GM12865 (cell line): ENCODE results near the gene JPT2.

Experiments
- DNase-seq: peaks from one replicate; pipeline ENCODE4 v3.0.0; 2010; ENCODE audit warnings: low read depth
- H3K4me3 ChIP-seq: 2 replicates; pipeline ENCODE4 v1.5.1; 2011; ENCODE audit warnings: mild to moderate bottlenecking, low read depth, low read length, control low read depth
- CTCF ChIP-seq: IDR thresholded peaks from 2 replicates; pipeline ENCODE4 v1.5.1; 2011; ENCODE audit warnings: low read length, control low read depth, low read depth, inconsistent platforms; ENCODE audit not compliant: insufficient read depth; ENCODE audit errors: missing control alignments

JPT2 gene

GRCh38 chr16:1667271-1667670 is 10.8 kb upstream of the JPT2 start:
- no peak for TF ChIP-seq CTCF
- H3K4me3 ChIP-seq: no peak overlapping the region
- no peak for DNase-seq

DNA sequence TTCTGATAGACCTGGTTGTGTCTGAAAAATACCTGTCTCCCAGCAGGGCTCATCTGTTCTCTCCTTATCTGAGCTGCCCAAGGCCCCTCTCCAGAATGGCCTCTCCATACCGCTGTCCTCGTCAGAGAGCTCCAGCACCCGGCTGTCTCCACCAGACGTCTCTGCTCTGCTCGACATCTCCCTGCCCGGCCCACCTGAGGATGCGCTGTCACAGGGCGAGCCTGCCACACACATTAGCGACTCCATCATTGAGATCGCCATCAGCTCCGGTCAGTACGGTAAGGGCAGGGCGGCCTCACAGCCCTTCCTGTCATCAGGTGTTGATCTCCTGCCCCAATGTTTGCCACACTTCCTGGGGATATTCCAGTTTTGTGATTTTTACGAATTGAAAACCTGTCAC is 10.2 kb upstream of the JPT2 start:
- H3K4me3 ChIP-seq: no peak overlapping the region
- no peak for TF ChIP-seq CTCF
- DNase-seq: no peak

- TF ChIP-seq CTCF: no peak
- H3K4me3 ChIP-seq: no peak overlapping the region
- DNase-seq: no peak
Measured at GRCh38 chr16:1668612-1669319, 9.3 kb upstream of the JPT2 start.

DNA sequence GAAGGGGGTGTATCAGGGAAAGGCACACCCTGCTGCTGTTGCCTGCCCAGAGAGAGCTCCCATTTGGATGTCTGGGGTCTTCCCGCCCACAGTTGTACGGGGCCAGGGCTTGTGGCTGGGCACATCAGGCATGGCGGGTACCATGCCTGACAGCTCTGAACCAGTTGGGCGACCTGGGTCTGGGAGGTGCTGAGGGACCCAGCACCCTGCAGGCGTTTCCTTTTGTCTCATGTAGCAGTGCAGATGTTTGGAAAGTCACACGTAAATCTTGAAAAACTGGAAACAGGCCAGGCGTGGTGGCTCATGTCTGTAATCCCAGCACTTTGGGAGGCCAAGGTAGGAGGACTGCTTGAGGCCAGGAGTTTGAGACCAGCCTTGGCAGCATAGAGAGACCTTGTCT is 8.4 kb upstream of the JPT2 start:
- TF ChIP-seq CTCF: no peak
- no peak for DNase-seq
- no peak overlapping the region for H3K4me3 ChIP-seq

- TF ChIP-seq CTCF: no peak
- DNase-seq: no peak
- H3K4me3 ChIP-seq: no peak overlapping the region
Measured at GRCh38 chr16:1670371-1670770, 7.7 kb upstream of the JPT2 start.

GRCh38 chr16:1670866-1671265 is 7.2 kb upstream of the JPT2 start:
- H3K4me3 ChIP-seq: no peak overlapping the region
- DNase-seq: no peak
- TF ChIP-seq CTCF: no peak

DNA sequence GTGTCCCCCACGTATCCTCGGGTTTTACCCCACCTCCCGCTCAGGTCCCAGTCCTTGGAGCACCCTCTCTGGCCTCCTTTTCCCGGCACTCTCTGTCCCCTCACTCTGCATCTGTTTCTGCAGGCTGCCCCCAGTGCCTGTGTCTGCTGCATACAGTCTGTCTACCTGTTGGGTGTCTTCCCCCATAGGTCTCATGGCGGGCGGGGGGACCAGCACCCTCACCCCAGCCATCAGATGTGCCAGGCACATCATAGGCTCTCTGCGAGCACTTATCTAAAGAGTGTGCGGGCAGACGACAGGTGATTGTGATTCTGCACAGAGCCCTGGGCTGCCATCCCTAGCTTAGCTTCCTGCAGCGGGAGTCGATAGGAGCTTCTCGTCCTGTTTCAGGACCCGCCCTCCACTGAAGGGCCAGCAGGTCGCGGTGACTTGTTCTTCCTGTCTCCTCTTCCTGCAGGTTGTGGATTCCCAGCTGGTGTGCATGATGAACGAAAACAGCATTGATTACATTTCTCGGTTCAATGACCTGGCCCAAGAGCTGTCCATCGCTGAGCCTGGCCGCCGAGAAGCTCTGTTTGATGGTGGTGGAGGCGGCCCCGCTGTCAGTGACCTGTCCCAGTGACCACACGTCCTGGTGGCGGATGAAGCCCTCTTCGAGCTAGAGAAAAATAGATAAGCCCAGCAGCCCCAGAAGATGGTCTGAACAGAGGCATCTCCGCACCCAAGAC is 4.5 kb upstream of the JPT2 start:
- DNase-seq: no peak
- TF ChIP-seq CTCF: no peak
- no peak overlapping the region for H3K4me3 ChIP-seq
